ENCODE results near the gene TAP1.

The TAP1 gene

DNA sequence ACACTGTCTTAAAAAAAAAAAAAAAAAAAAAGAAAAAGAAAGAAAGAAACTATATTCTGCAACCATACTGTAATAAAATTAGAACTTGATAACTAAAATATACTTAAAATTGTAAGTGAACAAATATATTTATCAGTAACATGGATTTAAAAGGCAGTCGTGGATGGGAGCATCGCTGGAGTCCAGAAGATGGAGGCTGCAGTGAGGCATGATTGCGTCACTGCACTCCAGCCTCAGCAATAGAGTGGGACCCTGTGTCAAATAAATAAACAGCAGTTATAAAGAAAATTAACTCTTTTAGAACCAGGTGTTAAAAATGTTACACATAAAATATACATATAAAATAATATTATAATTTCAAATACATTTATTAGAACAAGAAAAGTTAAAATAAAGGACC is 9.2 kb upstream of the TAP1 start:
- no peak for DNase-seq (ENCODE audit: low read depth in 1 of 2, low spot score in 1 of 2)

DNA sequence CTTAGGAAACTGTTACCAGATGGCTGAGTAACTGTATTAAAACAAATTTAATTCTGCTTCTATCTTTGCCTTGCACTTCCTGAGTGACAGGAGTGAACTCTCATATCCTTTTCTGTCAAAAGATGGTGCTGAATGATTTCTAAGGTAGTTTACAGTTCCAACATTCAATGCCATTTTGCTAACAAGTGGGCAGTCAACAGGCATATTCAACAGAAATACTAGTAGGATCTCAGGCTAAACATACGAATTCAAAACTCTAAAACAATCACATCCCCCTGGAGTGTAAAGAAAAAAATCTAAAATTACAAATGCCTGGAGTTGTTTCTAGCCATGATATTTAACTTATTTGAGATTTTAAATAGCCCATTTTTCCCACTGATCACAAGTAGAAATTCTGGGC is 7.2 kb upstream of the TAP1 start:
- no peak for DNase-seq (ENCODE audit: low read depth in 1 of 2, low spot score in 1 of 2)

- no peak for DNase-seq (ENCODE audit: low read depth in 1 of 2, low spot score in 1 of 2)
Measured at GRCh38 chr6:32858194-32858593, 4.7 kb upstream of the TAP1 start.

- DNase-seq (ENCODE audit: low read depth in 1 of 2, low spot score in 1 of 2), result no peak
Measured at GRCh38 chr6:32857156-32857891, 3.8 kb upstream of the TAP1 start.

GRCh38 chr6:32855467-32856174 is 2.1 kb upstream of the TAP1 start:
- no peak for DNase-seq (ENCODE audit: low read depth in 1 of 2, low spot score in 1 of 2)

GRCh38 chr6:32854376-32855178 is 1.1 kb upstream of the TAP1 start:
- DNase-seq (ENCODE audit: low read depth in 1 of 2, low spot score in 1 of 2), result peak in 1 of 2 donors; percentile 31

- peak; percentile 28 to 42 for DNase-seq (ENCODE audit: low read depth in 1 of 2, low spot score in 1 of 2)
Measured at GRCh38 chr6:32852844-32853540, 512 bp downstream of the TAP1 start.

DNA sequence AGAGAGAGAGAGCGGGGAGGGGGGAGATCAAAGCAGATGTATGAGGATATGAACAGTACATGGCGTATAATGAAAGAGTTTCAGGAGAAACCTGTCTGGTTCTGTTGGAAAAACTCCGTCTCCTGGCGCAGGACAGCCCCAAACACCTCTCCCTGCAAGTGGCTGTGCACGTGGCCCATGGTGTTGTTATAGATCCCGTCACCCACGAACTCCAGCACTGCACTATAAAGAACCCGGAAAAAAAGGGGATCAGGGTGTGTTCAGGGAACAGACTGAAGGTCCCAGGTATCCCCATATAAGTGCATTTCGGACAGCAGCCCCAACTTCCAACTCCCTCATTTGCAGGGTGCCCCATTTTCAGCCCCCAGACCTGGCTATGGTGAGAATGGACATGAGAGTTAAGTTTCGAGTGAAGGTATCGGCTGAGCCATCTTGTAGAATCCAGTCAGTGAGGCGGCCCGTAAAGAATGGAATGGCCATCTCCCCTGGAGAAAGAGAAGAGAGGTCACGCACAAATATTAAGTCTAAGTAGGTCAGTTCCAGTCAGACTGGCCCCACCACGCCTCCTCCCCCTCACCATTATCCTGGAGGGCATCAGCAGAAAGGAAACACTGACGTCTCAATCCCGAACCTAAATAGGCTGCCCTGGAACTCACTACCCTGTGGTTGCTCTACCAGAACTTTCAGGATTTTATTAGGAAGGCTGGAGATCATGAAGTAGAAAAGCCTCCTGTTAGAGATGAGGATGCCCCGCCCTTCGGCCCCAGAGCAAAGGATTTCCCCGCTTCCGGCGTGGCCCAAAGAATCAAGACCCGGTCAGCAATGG is 1.3 kb downstream of the TAP1 start:
- peak in 1 of 2 donors; percentile 26 for DNase-seq (ENCODE audit: low read depth in 1 of 2, low spot score in 1 of 2)

- DNase-seq (ENCODE audit: low read depth in 1 of 2, low spot score in 1 of 2), result no peak
Measured at GRCh38 chr6:32851025-32851424, 2.5 kb downstream of the TAP1 start.

- no peak for DNase-seq (ENCODE audit: low read depth in 1 of 2, low spot score in 1 of 2)
Measured at GRCh38 chr6:32849126-32849525, 4.4 kb downstream of the TAP1 start.

DNA sequence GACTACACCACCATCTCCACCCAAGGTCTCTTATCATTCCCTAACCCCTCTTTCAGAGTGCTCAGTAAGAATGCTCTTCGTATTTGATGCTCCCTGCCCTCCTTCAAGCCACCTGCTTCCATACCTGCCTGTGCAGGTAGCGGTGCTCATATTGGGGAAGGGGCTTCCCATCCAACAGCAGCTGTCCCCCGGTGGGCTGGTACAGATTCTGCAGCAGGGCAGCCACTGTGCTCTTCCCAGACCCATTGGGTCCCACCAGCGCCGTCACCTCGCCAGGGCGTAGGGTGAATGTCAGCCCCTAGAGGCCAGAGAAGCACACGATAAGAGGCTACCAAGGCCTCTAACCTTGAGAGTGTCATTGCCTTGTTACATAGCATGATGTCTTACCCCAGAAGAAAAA is 5.7 kb downstream of the TAP1 start:
- DNase-seq (ENCODE audit: low read depth in 1 of 2, low spot score in 1 of 2), result no peak

- DNase-seq (ENCODE audit: low read depth in 1 of 2, low spot score in 1 of 2), result no peak
Measured at GRCh38 chr6:32847004-32847403, 6.5 kb downstream of the TAP1 start.

DNA sequence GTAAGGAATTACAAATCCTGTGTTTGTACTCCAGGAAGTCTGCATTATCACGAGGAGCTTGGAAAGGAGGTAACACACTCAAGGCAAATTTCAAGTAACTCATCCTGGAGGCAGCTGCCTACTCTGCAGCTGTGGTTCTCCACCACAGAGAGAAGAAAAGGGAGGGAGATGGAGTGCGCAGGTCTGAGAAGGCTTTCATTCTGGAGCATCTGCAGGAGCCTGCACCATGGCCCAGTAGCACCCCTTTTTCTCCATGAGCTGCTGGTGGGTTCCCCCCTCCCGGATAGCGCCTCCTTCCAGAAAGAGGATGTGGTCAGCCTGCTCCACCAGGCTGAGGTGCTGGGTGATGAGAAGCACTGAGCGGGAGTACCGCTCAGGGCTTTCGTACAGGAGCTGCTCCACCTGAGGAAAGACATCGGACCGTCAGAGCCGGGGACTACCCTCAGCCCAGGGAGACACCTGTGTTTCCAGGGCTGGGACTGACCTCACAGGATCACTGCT is 8.1 kb downstream of the TAP1 start:
- DNase-seq (ENCODE audit: low read depth in 1 of 2, low spot score in 1 of 2), result peak; percentile 20

DNA sequence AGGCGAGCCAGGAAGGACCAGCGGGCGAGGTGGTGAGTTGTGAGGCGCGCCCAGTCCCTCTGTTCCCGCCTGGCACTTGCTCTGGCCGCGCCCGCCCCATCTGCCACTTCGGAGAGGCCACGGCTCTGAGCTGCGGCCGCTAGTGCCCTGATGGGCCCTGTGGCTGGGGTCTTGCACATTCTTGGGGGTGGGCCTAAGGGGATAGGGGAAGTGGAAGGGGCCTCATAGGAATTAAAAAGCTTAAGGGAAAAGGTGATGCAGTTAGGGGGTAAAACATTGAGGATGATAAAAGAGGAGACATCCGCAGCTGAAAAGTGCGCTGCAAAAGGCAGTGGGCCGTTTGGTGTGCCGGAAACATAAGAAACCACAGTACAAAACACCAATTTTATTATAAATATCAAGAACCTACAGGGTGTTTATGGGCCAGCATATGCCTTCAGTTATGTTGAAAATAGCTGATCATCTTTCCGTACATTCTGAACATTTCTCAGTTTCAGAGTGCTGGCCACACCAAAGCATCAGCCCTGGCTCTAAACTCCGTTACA is 8.6 kb downstream of the TAP1 start:
- DNase-seq (ENCODE audit: low read depth in 1 of 2, low spot score in 1 of 2), result no peak

GRCh38 chr6:32843979-32844838 is 9.3 kb downstream of the TAP1 start, which contains the start of gene PSMB8:
Gene PSMB8, minus strand, starts transcription at chr6:32844047. Its CDS starts 51 bp downstream, at chr6:32843996.
- peak; percentile 92 to 93 for DNase-seq (ENCODE audit: low read depth in 1 of 2, low spot score in 1 of 2)

DNA sequence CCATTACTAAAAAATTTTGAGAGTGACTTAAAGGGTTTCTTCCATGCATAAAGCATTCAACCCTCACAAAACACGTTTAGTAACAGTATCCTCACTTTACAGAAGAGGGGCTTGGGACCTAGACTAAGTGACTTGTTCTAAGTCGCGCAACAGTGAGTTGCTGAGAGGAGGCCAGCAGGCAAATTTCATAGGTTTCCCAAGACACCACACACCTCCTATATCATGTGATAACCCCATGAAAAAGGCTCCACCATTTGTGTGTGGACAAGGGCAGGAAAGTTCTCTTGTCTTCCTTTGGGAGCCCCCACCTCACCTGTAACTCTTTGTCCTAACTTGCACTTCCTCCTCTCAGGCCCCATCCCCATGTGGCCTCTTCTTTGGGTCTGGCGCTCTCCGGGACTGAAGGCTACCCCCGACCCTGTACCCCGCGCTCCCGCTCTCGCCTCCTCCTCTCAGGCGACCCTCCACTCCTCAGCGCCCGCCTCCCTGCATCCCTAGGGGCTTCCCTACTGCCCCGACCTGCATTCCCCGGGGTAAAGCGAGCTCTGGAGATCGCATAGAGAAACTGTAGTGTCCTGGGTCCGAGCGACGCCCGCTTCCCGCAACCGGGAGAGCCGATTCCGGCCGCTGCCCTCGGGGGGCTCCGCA is 10.0 kb downstream of the TAP1 start:
- peak in 1 of 2 donors; percentile 15 for DNase-seq (ENCODE audit: low read depth in 1 of 2, low spot score in 1 of 2)

DNA sequence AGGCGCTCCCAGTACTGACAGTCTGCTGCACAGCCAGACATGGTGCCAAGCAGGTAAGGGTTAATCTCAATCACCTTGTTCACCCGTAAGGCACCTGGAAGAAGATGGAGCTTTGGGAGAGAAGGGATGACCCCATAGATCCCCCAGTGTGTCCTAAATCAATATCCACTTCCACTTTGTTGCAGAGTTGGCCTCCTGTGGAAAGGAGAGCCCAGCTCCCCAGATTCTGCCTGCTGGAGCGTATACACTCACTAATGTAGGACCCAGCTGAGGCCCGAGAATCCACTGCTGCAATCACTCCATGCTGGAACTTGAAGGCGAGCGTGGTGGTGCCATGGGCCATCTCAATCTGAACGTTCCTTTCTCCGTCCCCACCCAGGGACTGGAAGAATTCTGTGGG is 10.8 kb downstream of the TAP1 start:
- DNase-seq (ENCODE audit: low read depth in 1 of 2, low spot score in 1 of 2), result no peak

DNA sequence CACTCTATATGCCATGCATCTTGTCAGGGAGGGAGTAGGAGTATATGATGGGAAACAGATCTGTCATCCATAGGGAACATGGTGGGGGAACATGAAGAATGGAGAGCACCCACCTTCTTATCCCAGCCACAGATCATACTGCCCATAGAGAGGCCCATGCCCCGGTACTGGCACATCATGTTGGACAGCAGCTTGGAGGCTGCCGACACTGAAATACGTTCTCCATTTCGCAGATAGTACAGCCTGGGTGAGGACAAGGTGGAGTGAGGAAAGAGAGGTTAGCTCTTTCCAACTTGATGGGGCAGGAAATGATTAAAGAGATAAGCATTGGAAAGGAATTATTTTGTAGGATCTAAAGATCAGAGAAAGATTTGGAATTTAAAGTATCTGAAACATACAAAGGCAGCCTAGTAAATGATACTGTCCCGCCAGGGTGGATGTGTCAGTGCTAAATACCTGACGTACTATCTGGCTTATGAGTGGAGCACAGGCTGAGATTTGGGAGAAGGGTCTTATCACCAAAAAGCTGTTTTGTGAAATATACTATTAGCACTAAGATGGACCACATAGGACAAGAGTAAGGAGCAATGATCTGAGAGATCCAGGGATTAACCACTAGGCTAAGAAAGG is 11.4 kb downstream of the TAP1 start:
- no peak for DNase-seq (ENCODE audit: low read depth in 1 of 2, low spot score in 1 of 2)
